Liver (tissue), 9 donors: ENCODE results near the gene TMEM108. TPM values are rescaled to one million over a fixed set of nuclear protein-coding genes. Genes with fewer than 3 reads are reported as not detected.

Experiments
- DNase-seq: peaks from one replicate; pipeline ENCODE4 v3.0.0-alpha.2; 2017; ENCODE audit warnings: low spot score
- H3K27ac ChIP-seq, 2 donors: one replicate each; pipeline ENCODE4 v1.7.0; 2013; ENCODE audit warnings: inconsistent platforms in 2 of 2, low read length in 2 of 2, control low read depth in 1 of 2, low read depth in 1 of 2, mild to moderate bottlenecking in 1 of 2
- H3K27me3 ChIP-seq, 4 donors: one replicate each; pipeline versions ENCODE4 v1.6.1 to v1.7.0; 2013; ENCODE audit warnings: low read length in 3 of 4, inconsistent platforms in 1 of 4, mild to moderate bottlenecking in 1 of 4, moderate library complexity in 1 of 4; ENCODE audit not compliant: control insufficient read depth in 4 of 4, insufficient read depth in 4 of 4
- H3K36me3 ChIP-seq, 4 donors: one replicate each; pipeline versions ENCODE4 v1.6.1 to v1.7.0; 2013; ENCODE audit warnings: low read length in 3 of 4, mild to moderate bottlenecking in 3 of 4, low read depth in 1 of 4, moderate library complexity in 1 of 4; ENCODE audit not compliant: control insufficient read depth in 4 of 4, insufficient read depth in 3 of 4
- H3K4me1 ChIP-seq, 4 donors: one replicate each; pipeline versions ENCODE4 v1.6.1 to v1.7.0; 2013; ENCODE audit warnings: low read length in 3 of 4, mild to moderate bottlenecking in 3 of 4, moderate library complexity in 1 of 4; ENCODE audit not compliant: control insufficient read depth in 4 of 4, insufficient read depth in 4 of 4
- H3K4me3 ChIP-seq, 3 donors: one replicate each; pipeline versions ENCODE4 v1.6.1 to v1.7.0; 2013; ENCODE audit warnings: low read length in 3 of 3, control low read depth in 1 of 3, low read depth in 1 of 3, mild to moderate bottlenecking in 1 of 3
- H3K9ac ChIP-seq, 2 donors: one replicate each; pipeline ENCODE4 v1.7.0; 2013; ENCODE audit warnings: low read length in 2 of 2, mild to moderate bottlenecking in 2 of 2, moderate library complexity in 2 of 2, control low read depth in 1 of 2, low read depth in 1 of 2
- H3K9me3 ChIP-seq, 4 donors: one replicate each; pipeline versions ENCODE4 v1.6.1 to v1.7.0; 2013; ENCODE audit warnings: low read length in 3 of 4; ENCODE audit not compliant: control insufficient read depth in 4 of 4
- ATF3 ChIP-seq: IDR thresholded peaks from 2 replicates; pipeline ENCODE4 v1.6.1; 2016; ENCODE audit warnings: antibody characterized with exemption
- CTCF ChIP-seq: fragments of 150-350 bp; IDR thresholded peaks from 2 replicates; pipeline ENCODE4 v1.5.1; 2017; ENCODE audit warnings: improper control_type of control experiment, low read depth, low read length; ENCODE audit not compliant: missing input control
- EGR1 ChIP-seq, 2 donors: IDR thresholded peaks; 2 replicates each; pipeline ENCODE4 v1.6.1; 2016 to 2018; ENCODE audit warnings: antibody characterized with exemption in 2 of 2, low read depth in 2 of 2
- FOXA1 ChIP-seq: IDR thresholded peaks from 2 replicates; pipeline ENCODE4 v1.6.1; 2016; ENCODE audit warnings: antibody characterized with exemption
- FOXA2 ChIP-seq: IDR thresholded peaks from 2 replicates; pipeline ENCODE4 v1.6.1; 2016; ENCODE audit warnings: antibody characterized with exemption
- GABPA ChIP-seq, 2 donors: IDR thresholded peaks in 1 of 2; conservative IDR thresholded peaks in 1 of 2; 2 replicates each; pipeline ENCODE4 v1.6.1; 2016; ENCODE audit warnings: antibody characterized with exemption in 2 of 2, mild to moderate bottlenecking in 1 of 2, moderate library complexity in 1 of 2
- HNF4A ChIP-seq, 2 donors: conservative IDR thresholded peaks; 2 replicates each; pipeline ENCODE4 v1.6.1; 2016; ENCODE audit warnings: antibody characterized with exemption in 2 of 2, mild to moderate bottlenecking in 2 of 2
- HNF4G ChIP-seq: IDR thresholded peaks from 2 replicates; pipeline ENCODE4 v1.6.1; 2016; ENCODE audit warnings: antibody characterized with exemption
- JUND ChIP-seq, 2 donors: IDR thresholded peaks; 2 replicates each; pipeline ENCODE4 v1.6.1; 2016; ENCODE audit warnings: antibody characterized with exemption in 2 of 2
- NR2F2 ChIP-seq: IDR thresholded peaks from 2 replicates; pipeline ENCODE4 v1.6.1; 2016; ENCODE audit warnings: antibody characterized with exemption
- RAD21 ChIP-seq, 2 donors: IDR thresholded peaks; 2 replicates each; pipeline ENCODE4 v1.6.1; 2016; ENCODE audit warnings: antibody characterized with exemption in 2 of 2, mild to moderate bottlenecking in 2 of 2
- REST ChIP-seq: IDR thresholded peaks from 2 replicates; pipeline ENCODE4 v1.6.1; 2016; ENCODE audit warnings: antibody characterized with exemption, mild to moderate bottlenecking
- RXRA ChIP-seq, 2 donors: IDR thresholded peaks; 2 replicates each; pipeline ENCODE4 v1.6.1; 2017 to 2018; ENCODE audit warnings: antibody characterized with exemption in 2 of 2, mild to moderate bottlenecking in 1 of 2
- SP1 ChIP-seq: IDR thresholded peaks from 2 replicates; pipeline ENCODE4 v1.6.1; 2018; ENCODE audit warnings: antibody characterized with exemption, mild to moderate bottlenecking
- TAF1 ChIP-seq: conservative IDR thresholded peaks from 2 replicates; pipeline ENCODE4 v1.6.1; 2016; ENCODE audit warnings: antibody characterized with exemption, mild to moderate bottlenecking
- YY1 ChIP-seq: IDR thresholded peaks from 2 replicates; pipeline ENCODE4 v1.6.1; 2016; ENCODE audit warnings: antibody characterized with exemption, mild to moderate bottlenecking
- WGBS: extraction: QIAGEN DNeasy Blood & Tissue Kit; methylation state at CpG from one replicate; pipeline ENCODE4 v1.1.7; 2013; 5-methylcytosine and 5-hydroxymethylcytosine counted together
- polyA plus RNA-seq, 2 donors: library from polyadenylated mRNA; stranded (reverse) in 1 of 2; unstranded in 1 of 2; fragments of 200-250 nt in 1 of 2; fragments of >200 nt in 1 of 2; fragmentation: Nextera tagmentation in 1 of 2; extraction: Ambion mirVana in 1 of 2; gene quantifications; one replicate each; pipeline versions ENCODE4 v1.2.1 to v1.2.3, GENCODE V29; 2013 to 2015
- total RNA-seq, 2 donors: library from RNA; depleted of rRNA; stranded (reverse); fragments of >200 nt; gene quantifications; one replicate each; pipeline ENCODE4 v1.2.3, GENCODE V29; 2014
- TF ChIP-seq, protein P1 (sequence below): IDR thresholded peaks from 2 replicates; pipeline ENCODE4 v1.6.1; 2016; ENCODE audit warnings: antibody characterized with exemption
- TF ChIP-seq, protein P2 (sequence below): IDR thresholded peaks from 2 replicates; pipeline ENCODE4 v1.6.1; 2016; ENCODE audit warnings: antibody characterized with exemption
- donor health status: healthy.
- donor health status: healthy.
- donor health status: healthy.
- donor health status: healthy.
- donor health status: healthy.

TMEM108 gene
- total and polyA plus RNA-seq, 4 donors, result 0.05 to 0.10 TPM; not detected in 2

GRCh38 chr3:133158686-133159085, 120.5 kb downstream of the TMEM108 start:
- H3K27ac ChIP-seq, result no peak overlapping the region
- DNase-seq, result no peak
- TF ChIP-seq, protein P1, sequence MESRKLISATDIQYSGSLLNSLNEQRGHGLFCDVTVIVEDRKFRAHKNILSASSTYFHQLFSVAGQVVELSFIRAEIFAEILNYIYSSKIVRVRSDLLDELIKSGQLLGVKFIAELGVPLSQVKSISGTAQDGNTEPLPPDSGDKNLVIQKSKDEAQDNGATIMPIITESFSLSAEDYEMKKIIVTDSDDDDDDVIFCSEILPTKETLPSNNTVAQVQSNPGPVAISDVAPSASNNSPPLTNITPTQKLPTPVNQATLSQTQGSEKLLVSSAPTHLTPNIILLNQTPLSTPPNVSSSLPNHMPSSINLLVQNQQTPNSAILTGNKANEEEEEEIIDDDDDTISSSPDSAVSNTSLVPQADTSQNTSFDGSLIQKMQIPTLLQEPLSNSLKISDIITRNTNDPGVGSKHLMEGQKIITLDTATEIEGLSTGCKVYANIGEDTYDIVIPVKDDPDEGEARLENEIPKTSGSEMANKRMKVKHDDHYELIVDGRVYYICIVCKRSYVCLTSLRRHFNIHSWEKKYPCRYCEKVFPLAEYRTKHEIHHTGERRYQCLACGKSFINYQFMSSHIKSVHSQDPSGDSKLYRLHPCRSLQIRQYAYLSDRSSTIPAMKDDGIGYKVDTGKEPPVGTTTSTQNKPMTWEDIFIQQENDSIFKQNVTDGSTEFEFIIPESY, result no peak
- TF ChIP-seq FOXA2, result no peak
- no peak for TF ChIP-seq HNF4G
- TF ChIP-seq REST, result no peak
- TF ChIP-seq JUND (IDR thresholded peaks at IDR 0.05), result no peak
- TF ChIP-seq EGR1 (IDR thresholded peaks at IDR 0.05; ENCODE audit: low read depth in 2 of 2), result no peak
- TF ChIP-seq CTCF, result no peak
- no peak for TF ChIP-seq RAD21 (IDR thresholded peaks at IDR 0.05)
- no peak for TF ChIP-seq TAF1
- TF ChIP-seq GABPA (IDR thresholded peaks at IDR 0.05 in 1 of 2, conservative IDR thresholded peaks at IDR 0.05 in 1 of 2), result no peak
- no peak for TF ChIP-seq SP1
- TF ChIP-seq, protein P2, sequence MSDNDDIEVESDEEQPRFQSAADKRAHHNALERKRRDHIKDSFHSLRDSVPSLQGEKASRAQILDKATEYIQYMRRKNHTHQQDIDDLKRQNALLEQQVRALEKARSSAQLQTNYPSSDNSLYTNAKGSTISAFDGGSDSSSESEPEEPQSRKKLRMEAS, result no peak
- no peak for TF ChIP-seq YY1
- H3K9ac ChIP-seq, result no peak overlapping the region
- no peaks in the 10 kb centered on the region for H3K4me1 ChIP-seq
- H3K4me3 ChIP-seq, result no peak overlapping the region
- 93% methylated on average over 1 of the region's 1 CpG for WGBS
- no peaks in the 10 kb centered on the region for H3K9me3 ChIP-seq
- H3K36me3 ChIP-seq, result no peaks in the 10 kb centered on the region
- no peaks in the 10 kb centered on the region for H3K27me3 ChIP-seq

- Histone ChIP-seq H3K9ac (no peak overlapping the region), H3K36me3 (no peaks in the 10 kb centered on the region), H3K4me3 (no peak overlapping the region), H3K9me3 (no peaks in the 10 kb centered on the region), H3K27ac (no peak overlapping the region), H3K4me1 (no peaks in the 10 kb centered on the region), H3K27me3 (no peaks in the 10 kb centered on the region)
- 86% methylated on average over 12 of the region's 12 CpGs for WGBS
- DNase-seq, result no peak
- TF ChIP-seq TAF1 (no peak), EGR1 (IDR thresholded peaks at IDR 0.05; ENCODE audit: low read depth in 2 of 2) (no peak), GABPA (IDR thresholded peaks at IDR 0.05 in 1 of 2, conservative IDR thresholded peaks at IDR 0.05 in 1 of 2) (no peak), HNF4G (no peak), FOXA1 (no peak), NR2F2 (no peak), YY1 (no peak), ATF3 (no peak), REST (no peak), RXRA (IDR thresholded peaks at IDR 0.05) (no peak), HNF4A (conservative IDR thresholded peaks at IDR 0.05) (no peak), JUND (IDR thresholded peaks at IDR 0.05) (no peak)
Measured at GRCh38 chr3:133159498-133160475, 121.6 kb downstream of the TMEM108 start.
